HG03159 (cell line): Measurements from ENCODE around the gene KL.

ENCODE experiments used
- ATAC-seq: cut with Tn5 transposase; IDR thresholded peaks from one replicate; pipeline ENCODE4 v1.9.1; 2021; ENCODE audit warnings: mild to moderate bottlenecking, moderate library complexity; ENCODE audit not compliant: unreplicated experiment

KL gene

DNA sequence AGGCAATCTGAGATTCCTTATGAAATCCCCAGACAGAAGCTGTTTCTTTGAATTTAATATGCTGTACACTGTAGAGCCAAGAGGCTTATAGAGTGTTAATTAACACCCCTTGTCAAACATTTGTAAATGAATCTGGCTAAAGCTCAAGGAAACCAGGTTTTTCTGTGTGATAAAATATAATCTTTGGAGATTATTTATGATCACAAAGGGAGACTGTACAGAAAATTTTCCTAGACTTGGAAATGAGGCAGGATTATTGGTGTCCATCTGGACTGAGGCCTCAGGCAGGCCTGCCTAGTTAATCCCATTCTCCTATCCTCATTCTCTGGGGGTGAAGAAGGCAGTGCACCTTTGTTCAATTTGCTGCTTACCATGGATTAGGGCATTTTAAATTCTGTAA, 17.8 kb downstream of the KL start:
- ATAC-seq, result no peak

DNA sequence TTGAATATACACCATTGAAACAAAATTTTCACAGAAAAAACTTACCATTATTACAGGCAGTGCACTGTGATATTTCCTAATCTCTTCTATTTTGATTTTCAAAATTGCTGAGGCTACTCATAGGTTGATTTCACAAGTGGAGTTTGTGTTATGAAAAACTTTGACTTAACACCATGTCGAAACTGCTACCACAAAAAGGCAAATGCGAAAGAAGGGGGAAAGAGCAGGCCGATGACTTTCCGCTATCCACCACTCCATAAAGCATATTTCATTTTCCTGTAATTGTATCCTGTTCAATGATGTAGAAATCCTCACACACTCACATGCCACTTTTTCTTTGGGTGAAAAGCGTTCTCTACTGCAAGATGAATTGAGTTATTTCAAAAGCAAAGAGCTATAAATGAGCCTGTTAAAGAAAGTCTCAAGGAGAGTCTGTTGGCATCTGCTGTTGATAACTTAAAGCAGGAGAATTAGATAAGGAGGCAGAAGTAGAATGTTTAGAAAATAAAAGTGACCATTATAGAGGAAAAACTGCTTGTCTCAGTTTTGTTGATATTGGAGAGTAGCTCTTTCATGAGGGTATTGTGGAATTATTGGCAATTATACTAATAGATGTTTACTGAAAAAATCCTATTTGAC, 18.8 kb downstream of the KL start:
- no peak for ATAC-seq

DNA sequence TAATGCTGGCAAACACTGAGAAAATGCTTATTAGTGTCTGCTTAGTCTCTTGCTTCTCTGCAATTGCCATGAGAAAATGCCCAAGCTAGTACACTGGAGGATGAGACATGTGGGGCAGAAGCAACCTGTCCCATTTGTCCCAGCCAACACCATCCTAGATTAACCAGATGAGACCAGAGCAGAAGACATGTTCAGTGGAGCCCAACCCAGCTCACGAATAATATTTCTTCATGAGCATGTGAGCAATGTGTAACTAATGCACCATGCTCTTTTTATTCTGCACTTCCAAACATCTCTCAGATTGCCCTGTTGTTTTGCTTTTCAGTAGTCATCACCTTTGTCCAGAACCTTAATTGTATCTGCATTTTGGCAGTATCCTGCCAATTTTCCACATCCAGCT, 21.4 kb downstream of the KL start:
- no peak for ATAC-seq

DNA sequence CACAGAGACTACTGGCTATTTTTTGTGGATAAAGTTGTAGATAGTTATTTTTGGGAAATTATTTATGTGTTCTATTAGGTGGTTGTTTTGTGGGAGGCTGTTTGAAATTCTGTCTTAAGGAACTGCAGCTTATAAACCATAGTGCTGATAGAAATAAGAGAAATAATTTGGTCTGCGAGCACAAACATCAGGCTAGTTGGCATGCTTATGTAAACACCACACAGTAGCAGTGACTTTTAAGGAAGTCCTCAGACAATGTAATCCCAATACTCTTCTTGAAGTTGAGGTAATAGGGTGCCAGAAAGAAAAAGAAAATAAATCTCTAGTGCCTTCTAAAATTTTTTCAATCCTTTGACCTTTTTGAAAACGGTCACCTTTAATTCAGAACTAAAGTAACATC, 23.9 kb downstream of the KL start:
- no peak for ATAC-seq

DNA sequence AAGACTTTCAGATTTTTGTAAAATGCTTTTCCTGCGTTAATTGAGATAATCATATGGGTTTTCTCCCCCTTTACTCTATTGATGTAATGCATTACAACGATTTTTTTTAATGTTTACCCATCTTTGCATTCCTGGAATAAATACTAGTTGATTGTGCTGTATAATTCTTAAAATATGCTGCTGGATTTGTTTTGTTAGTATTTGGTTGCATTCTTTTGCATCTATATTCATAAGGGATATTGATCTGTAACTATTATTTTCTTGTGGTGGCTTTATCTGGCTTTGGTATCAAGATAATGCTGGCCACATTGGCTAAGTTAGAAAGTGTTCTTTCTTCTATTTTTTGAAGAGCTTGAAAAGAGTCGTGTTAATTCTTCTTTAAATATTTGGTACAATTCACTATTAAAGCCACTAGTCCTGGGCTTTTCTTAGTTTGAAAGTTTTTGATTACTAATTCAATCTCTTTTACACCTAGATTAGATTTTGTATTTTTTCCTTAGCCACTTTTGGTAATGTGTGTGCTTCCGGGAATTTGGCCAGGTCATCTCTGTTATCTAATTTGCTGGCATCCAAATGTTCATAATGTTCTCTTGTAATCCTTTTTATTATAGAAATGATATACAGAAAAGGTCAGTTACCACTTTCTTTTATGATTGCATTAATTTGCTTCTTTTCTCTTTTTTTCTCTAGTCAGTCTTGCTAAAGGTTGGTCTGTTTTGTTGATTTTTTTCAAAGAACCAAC, 29.8 kb downstream of the KL start:
- ATAC-seq, result no peak

DNA sequence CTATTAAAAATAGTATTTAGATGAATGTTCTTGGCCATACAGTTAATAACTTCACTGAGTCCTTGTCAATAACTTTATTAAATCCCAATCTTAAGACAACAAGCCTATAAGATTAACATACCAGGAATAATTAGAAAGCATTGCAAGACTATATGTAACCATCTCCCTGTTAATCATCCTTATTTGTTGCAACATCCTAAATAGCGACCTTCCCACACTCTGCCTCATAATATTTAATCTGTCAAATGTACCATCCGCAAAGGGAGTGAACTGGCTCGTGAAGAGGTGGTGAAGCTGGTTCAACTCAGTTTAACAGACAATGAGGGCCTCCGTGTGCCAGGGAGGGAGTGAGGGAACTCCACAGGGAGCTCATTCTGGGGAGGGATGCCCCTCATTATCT, 33.9 kb downstream of the KL start:
- ATAC-seq, result no peak

DNA sequence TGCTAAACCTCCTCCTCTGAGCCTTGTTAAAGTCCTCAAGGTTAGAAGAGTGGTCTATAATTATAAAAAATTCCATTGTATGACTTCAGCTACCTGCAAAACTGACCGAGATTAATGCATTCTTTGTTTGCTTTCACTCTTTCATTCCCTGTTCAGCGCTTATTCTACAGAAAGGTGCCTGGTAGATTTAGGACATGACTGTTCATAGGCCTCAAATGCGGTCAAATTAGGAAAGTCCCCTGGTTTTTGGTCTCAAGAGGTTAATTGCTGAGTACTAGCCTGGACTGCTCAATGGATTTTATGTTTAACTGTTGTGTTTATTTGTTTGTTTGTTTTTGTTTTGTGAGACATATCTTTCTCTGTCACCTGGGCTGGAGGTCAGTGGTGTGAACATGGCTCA, 35.4 kb downstream of the KL start:
- no peak for ATAC-seq

DNA sequence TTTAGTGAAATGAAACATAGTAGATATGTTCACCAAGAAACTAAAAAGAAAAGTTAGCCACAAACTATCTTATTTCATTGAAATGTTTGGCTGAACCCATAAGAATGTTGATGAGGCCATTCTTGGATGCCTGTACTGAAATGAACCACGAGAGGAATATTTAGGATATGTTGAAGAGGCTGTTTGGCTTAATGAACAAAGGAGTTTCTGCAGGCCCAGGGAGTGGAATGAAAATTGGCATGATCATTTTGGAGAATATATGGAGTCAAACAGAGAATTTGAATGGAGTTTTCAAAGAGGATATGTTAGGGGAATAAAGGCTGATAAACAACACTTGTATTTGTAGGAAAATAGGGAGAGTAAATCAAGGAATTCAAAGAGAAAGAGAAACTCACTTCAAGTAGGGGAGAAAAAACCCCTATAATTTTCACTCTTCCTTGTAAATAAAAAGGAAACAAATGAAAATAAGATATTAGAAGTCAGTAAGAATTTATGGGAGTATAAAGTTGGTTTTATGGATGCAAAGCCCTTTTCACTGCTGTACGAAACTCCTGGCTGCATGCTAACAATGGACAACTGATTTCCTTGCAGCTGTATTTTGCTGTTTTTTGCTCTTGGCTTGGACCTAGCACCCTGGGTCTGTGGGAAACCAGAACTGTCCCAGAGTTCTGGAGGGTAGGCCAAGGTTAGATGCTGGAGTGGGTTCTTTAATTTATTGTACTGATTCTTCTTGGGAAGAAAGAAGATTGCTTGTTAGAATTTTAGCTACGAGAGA, 36.5 kb downstream of the KL start:
- ATAC-seq, result no peak

DNA sequence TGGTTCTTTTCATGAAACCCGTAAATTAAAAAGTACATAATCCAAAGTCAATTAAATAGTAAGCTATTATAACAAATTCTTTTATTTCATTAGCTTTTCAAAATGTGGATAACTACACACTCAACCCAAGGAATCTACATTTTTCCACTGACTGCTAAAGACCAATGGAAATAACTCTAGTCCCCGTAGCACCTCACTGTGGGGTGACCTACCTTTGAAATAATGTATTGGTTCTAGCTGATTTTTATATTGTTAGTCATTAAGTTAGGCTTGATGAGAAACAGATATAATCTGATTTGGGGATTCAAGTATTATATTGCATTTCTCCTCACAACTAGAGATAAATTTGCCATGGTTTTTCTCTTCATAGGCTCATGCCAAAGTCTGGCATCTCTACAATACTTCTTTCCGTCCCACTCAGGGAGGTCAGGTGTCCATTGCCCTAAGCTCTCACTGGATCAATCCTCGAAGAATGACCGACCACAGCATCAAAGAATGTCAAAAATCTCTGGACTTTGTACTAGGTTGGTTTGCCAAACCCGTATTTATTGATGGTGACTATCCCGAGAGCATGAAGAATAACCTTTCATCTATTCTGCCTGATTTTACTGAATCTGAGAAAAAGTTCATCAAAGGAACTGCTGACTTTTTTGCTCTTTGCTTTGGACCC, 37.3 kb downstream of the KL start:
- no peak for ATAC-seq

DNA sequence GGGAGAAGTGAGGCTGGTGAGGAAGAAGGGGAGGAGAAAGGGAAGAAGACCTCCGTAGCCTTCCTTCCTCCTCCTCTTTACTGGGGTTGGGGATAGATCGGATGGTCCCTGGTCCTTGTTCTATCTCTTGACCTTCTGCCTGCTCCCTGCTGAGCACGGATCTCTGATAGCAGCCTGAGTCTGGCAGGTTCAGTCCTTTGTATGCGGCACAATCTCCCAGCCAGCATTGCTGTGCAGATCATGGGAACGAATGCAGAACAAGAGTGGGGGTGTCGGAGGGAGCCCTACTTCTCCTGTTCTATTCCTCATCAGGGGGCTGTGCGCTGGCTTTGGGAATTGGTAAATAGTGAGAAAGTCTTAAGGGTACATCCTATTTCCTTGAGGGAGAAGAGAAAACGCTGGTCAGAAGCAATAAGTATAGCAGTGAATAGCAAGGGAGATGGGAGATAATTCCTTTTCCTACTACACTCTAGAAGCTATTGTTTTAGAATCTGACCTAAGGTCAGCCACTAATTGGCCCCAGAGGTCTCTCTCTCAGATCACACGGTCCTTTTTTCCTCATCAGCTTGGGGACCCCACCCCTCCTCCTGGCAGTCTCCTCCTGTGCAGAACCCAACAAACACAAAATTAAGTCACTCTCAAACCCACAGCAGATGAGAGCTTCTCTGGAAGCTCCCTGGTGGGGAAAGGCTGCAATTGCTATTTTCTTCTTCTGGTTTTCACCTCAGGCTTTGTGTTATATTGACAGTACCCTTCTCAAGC, 41.0 kb downstream of the KL start:
- no peak for ATAC-seq

DNA sequence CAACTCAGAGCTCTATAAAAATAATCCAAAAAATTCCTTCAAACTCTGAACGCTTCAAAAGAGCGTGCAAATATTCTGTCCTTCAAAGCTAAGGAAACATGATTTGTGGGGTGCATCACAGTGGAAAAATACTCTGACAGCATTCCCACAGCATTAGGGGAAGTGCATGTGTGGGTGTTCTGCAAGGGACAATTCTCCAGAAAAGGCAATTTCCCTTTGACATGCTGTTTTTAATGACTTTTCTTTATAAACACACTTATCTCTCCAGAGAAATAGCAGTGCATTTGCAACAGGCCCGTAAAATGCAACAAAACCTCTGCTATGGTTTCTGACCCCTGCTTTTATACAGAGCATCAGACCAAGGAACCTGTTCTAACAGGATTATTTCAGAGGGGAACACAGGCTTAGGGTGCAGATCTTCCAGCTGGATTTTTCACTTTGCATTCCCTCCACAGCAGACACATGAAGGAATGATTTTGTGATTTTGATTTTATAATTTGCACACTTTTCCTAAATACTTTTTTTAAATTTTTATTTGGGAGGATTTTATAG, 42.6 kb downstream of the KL start:
- ATAC-seq, result no peak

DNA sequence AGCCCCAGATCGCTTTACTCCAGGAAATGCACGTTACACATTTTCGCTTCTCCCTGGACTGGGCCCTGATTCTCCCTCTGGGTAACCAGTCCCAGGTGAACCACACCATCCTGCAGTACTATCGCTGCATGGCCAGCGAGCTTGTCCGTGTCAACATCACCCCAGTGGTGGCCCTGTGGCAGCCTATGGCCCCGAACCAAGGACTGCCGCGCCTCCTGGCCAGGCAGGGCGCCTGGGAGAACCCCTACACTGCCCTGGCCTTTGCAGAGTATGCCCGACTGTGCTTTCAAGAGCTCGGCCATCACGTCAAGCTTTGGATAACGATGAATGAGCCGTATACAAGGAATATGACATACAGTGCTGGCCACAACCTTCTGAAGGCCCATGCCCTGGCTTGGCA, 44.6 kb downstream of the KL start:
- ATAC-seq, result no peak

DNA sequence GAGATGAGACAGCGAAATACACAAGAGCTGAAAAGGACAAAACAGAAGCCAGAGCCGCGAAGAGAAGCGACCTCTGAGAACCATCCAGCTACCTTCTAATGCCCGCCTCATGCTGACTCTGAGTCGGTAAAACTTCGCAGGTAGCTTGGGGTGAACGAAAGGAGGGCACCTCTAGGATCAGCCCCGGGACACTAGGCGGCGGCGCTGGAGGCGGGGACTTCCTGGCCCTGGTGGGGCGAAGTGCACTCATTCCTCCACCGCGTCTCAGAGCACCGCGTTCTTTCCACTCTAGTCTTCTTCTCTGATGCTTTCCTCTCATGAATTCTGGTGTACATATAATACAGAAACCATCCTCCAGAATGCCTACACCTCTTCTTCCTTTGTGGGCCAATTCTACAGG, 50.1 kb downstream of the KL start:
- ATAC-seq, result no peak

DNA sequence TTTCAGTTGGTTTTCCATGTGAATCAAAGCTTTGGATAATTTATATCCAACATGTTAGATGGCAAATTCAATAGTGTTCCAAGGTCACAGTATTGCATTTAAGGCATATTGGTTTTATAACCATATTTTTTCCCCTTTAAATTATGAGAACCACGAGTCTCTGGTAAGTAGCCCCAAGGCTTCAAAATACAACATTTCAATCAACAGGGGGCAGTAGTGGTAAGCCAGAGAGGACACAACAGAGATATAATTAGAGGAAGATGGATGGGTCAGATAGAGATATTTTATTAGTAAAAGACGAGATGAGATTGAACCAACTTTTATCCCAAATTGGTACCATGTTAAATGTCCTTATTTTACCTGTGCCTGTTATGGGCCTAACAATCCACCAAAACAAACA, 53.1 kb downstream of the KL start:
- ATAC-seq, result no peak

DNA sequence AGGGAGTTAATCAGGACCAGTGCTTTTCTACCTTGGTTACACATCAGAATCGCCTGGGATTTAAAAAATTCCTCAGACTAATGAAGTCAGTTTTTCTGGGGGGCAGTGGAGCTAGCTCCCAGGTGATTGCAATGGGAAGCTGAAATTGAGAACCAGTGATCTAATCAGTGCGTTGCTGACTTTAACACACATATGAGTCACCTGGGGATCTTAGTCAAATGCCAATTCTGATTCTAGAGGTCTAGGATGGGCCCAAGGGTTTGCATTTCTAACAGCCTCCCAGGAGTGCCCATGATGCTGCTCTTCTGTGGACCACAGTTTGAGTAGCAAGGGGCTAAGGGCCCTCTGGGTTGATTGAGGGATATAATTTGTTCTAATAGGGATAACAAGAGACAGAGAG, 54.5 kb downstream of the KL start:
- ATAC-seq, result no peak

DNA sequence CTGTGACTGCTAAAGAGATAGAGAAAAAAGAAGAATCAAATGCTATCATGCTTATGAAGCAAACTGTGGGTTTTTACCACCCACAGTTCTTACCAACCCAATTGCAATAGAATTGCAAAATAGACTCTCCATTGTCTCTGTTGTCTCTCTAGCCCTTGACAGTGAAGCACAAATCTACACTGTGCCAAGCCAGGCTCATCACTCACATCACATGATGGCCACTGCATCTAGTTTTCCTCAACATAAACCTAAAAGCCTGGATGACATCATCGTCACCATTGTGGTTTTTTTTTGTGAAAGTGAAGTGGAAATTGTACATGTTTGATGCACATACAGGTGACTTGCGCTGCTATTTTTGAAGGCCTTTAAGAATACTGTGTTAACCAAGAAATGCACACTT, 56.1 kb downstream of the KL start:
- no peak for ATAC-seq

DNA sequence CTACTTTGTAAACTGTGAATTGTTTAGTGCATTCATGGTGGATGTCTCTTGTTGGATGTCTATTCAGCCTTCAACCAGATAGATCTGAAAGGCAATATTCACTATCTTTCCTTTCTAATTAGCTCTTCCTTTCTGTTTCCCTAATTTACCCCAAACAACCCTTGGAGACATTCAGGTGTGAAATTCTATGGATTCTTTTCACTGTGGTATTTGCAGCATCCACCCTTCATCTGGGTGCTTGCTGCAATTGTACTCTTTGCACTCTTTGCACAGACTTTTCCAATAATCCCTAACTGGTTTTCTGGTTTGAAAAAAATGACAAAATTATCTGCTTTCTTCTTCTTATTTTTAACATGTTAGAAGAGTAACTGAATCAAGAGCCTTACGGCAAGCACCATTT, 56.5 kb downstream of the KL start:
- ATAC-seq, result no peak

DNA sequence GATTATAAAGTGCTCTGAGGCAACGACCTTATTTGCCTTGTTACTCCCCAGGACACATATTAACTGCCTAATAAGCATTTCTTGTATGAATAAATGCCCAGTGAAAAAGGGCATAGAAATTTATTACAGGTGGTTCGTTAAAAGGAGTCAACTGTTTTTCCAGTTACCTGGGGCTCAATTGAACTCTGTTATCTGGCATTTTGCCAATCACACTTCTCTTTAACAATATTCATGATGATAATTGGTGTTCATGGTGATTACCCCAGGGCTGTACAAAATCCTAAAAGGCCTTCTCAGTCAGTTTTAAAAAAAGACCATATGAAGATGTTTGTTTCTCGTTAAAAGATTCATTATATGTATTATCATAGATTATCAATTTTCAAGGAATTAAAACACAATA, 57.1 kb downstream of the KL start:
- ATAC-seq, result no peak

DNA sequence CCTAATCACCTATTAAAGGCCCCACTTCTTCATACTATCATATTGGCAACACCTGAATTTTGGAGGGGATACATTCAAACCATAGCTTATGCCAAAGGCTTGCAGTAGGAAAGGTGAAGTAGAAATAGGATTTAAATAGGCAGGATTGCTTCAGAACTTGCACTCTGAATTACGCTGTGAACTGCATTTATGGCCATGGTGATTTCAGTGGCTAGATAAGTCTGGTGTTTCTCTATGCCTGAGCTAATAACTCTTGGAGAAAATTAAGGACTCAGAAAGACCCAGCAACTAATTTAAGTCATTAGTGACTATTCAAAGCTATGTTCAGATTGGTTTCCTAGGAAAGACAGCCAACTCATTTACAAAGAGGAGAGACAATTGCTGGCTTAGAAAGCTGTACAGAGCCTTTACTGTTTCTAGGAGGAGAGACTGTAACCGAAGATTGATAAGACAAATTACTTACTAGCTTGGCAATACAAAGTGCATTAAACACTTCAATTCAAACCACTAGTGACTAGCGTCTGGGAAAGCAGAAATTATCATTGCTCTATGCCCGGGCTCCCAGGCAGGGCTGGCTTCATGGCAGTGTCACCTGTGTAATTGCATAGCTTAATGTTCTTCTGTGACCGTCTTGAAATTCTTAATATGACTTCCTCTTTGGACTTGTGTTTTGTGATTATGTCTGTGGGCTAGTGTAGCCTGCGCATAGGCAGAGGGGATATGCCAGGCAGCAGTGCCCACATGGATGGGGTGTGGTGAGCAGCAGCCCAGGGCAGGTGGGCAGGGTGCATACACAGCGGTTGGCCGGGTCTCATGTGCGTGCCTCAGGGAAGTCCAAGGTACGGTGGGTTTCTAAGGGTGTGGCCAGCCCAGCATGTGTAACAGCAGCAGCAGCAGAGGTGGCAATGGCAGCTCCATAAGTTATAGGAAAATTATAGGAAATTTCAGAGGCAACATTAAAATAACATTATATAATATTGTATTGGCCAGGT, 60.1 kb downstream of the KL start:
- no peak for ATAC-seq
